ENCODE data around the gene RUNX2.
A peak's percentile ranks its signal among the peaks of the same experiment; 100 is the strongest.

Gene RUNX2

GRCh38 chr6:45398075-45398813 is 70.1 kb downstream of the RUNX2 start:
- no peak overlapping the region for H3K27ac ChIP-seq

GRCh38 chr6:45400021-45400420 is 71.9 kb downstream of the RUNX2 start:
- DNase-seq (ENCODE audit: low read depth, low spot score), result no peak
- H3K27ac ChIP-seq, result no peak overlapping the region

More at GRCh38 chr6:45398075-45398813, 70.1 kb downstream of the RUNX2 start:
- no peak for DNase-seq (ENCODE audit: low read depth, low spot score)

- no peak for DNase-seq (ENCODE audit: low read depth, low spot score)
These were observed 83.8 kb downstream of the RUNX2 start for GRCh38 chr6:45411959-45412358.

GRCh38 chr6:45415315-45415714 is 87.2 kb downstream of the RUNX2 start:
- DNase-seq (ENCODE audit: low read depth, low spot score), result no peak
- H3K27ac ChIP-seq, result no peak overlapping the region

More at GRCh38 chr6:45411959-45412358, 83.8 kb downstream of the RUNX2 start:
- H3K27ac ChIP-seq, result no peak overlapping the region

DNA sequence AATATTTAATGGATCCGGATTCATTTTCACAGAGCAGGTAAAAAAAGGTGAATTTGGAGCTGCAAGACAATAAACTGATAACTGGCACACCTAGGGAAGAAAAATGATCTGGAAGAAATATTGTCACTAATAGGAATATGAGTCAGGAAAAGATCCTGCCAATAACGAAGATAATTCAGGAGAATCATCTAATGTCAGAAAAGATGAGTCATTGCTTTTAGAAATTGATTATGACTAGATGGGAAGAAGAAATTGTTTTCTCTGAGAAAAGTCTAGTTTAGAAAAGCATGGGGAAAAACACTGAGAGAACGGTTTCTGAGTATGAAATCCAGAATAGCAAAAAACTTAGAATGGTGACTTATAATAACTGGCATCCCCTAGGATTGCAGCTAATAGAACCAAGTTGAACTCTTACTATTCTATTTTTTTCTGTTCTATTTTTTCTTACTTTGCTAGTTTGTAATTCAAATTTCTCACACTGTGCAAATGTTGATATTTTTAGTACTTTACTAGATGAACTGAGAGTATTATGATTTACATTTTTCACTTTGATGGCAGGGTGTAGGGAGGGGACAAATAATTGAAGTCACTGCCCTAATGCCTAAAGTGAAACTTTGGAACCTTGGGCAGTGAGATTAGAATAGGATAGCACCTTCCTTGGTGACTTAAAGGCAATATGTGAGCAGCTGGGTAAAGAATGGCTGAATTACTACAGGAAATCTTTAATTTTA is 87.8 kb downstream of the RUNX2 start:
- DNase-seq (ENCODE audit: low read depth, low spot score), result no peak
- no peak overlapping the region for H3K27ac ChIP-seq

GRCh38 chr6:45416700-45417099 is 88.6 kb downstream of the RUNX2 start:
- no peak for DNase-seq (ENCODE audit: low read depth, low spot score)
- no peak overlapping the region for H3K27ac ChIP-seq

DNA sequence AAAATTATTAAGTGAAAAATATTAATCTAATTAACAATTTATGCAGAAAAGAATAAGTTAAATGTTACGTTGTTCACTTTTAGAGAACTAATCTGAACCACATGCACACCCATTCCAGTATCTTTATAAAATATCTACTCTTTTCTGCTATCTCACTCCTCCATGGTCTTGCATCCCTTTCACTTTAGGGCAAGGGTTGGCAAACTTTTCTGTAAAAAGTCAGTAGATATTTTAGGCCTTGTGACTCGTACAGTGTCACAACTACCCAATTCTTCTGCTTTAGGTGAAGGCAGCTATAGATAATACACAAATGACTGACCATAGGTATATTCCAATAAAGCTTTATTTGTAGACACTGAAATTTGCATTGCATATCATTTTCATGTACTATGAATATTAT is 89.3 kb downstream of the RUNX2 start:
- no peak for DNase-seq (ENCODE audit: low read depth, low spot score)
- no peak overlapping the region for H3K27ac ChIP-seq

GRCh38 chr6:45419571-45420082 is 91.5 kb downstream of the RUNX2 start:
- H3K27ac ChIP-seq, result no peak overlapping the region
- no peak for DNase-seq (ENCODE audit: low read depth, low spot score)

DNA sequence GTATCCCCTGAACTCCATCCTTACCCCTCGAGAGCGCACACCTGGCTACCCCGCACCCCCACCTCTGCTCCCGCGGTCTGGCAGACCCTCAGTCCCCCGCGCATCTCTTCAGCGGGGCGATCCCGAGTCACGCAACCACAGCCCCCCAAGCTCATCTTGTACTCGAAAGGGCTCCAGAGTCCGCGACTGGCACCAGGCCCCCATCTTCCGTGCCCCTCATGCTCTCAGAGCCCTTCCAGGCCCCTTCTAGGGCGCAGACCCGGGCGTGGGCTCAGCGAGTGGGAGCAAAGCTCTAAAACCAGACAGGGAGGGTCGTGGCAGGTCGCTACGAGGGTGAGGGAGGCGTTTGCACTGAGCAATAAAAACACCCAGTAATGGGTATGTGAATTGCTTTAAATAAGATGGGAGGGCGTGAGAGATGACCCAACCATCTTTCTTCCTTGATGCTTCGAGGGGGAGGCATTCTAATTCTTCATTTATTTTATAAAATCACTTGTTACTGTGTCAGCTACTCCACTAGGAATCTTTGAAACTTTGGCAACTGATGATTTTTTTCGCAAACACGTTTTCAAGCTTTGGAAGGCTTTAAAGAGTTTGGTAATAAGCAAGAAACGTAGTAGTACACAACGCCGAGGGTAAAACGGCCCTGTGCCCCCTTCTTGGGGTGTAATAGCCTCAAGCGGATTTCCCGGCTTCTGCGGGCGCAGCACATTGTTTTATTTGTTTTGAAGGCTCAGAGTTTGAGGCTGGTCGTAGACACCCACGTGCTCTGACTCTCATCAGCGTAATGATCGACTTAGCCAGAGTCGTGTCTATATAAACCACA is 92.2 kb downstream of the RUNX2 start:
- no peak for DNase-seq (ENCODE audit: low read depth, low spot score)
- no peak overlapping the region for H3K27ac ChIP-seq

GRCh38 chr6:45420909-45421708 is 93.0 kb downstream of the RUNX2 start:
- DNase-seq (ENCODE audit: low read depth, low spot score), result no peak

GRCh38 chr6:45421709-45422502 is 93.8 kb downstream of the RUNX2 start:
- DNase-seq (ENCODE audit: low read depth, low spot score), result no peak
- peak overlapping the region; percentile 53 for H3K27ac ChIP-seq

More at GRCh38 chr6:45420909-45421708, 93.0 kb downstream of the RUNX2 start:
- peak overlapping the region; percentile 53 for H3K27ac ChIP-seq

- no peak for DNase-seq (ENCODE audit: low read depth, low spot score)
These were observed 94.5 kb downstream of the RUNX2 start for GRCh38 chr6:45422503-45423110.

DNA sequence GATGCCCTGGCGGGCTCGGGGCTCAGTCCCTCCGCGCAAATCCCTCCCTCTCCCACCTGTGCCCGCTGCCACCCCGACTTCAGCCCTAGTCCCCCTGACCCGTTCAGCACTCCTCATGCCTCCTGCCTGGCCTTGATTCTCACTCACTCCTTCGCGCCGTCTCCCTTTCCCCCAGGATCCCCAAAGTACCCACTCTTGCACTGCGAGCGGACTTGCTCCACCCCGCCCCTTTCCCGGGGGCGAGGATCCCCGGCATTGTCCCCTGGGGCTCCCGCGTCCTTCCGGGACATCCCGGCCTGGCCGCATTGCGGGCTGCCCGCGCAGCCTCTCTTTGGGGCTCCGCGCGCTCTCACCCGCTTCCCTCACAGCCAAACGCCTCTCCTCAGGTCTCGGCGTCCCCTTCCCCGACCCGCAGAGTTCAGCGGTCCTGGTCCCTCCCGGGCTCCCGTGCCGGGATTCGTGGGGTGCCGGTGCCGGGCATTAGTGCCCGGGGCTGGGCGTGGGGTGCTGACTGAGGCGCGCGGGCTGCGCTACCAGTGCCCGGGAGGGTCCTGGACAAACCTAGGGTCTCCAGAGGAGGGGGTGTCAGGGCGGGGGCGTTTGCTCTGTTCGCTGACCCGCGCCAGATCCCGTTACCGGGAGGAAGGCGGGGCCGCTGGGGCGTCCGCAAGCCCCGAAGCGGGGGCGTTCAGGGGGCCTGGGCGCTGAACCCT is 95.1 kb downstream of the RUNX2 start:
- DNase-seq (ENCODE audit: low read depth, low spot score), result no peak
- H3K27ac ChIP-seq, result peak overlapping the region; percentile 53

More at GRCh38 chr6:45422503-45423110, 94.5 kb downstream of the RUNX2 start:
- peak overlapping the region; percentile 53 for H3K27ac ChIP-seq

GRCh38 chr6:45423824-45424450 is 95.8 kb downstream of the RUNX2 start:
- peak overlapping the region; percentile 53 for H3K27ac ChIP-seq
- DNase-seq (ENCODE audit: low read depth, low spot score), result no peak

DNA sequence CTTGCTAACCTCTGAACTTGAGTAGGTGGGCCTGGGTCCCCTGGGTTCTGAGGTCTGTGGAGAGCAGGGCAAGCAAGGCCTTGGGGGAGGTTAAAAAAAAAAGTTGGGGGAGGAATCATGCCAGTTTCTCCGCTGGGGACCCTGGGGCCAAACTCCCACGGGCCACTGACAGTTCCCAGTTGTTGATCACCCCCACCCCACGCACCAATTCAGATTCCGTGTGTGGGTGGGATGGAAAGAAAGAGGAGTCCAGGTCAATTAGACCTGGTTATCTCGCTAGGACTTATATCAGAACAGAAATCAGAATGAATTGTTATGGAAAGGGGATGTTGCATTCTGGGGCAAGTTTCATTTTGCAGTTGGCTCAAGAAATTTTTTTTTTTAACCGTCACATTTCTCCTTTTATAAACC is 96.3 kb downstream of the RUNX2 start:
- H3K27ac ChIP-seq, result no peak overlapping the region

GRCh38 chr6:45426251-45426650 is 98.1 kb downstream of the RUNX2 start:
- no peak for DNase-seq (ENCODE audit: low read depth, low spot score)
- H3K27ac ChIP-seq, result no peak overlapping the region

More for the DNA sequence above, 96.3 kb downstream of the RUNX2 start:
- DNase-seq (ENCODE audit: low read depth, low spot score), result no peak

- H3K27ac ChIP-seq, result no peak overlapping the region
- DNase-seq (ENCODE audit: low read depth, low spot score), result no peak
These were observed 99.6 kb downstream of the RUNX2 start for GRCh38 chr6:45427726-45428125.

All from epithelial cell of prostate (primary cell).